HCT116 (cell line): ENCODE measurements around the gene ADK. TPM values are rescaled to one million over a fixed set of nuclear protein-coding genes. Genes with fewer than 3 reads are reported as not detected.

Source experiments
- ATAC-seq: fragments of 200-7000 bp; cut with Tn5 transposase; 2 replicates; pipeline ENCODE4 v1.9.1; 2020; ENCODE audit warnings: mild to moderate bottlenecking, moderate library complexity
- BruUV-seq: library from RNA; stranded (reverse); fragments of 400-500 nt; replicated peaks from 2 replicates; lab custom pipeline; 2021; lab: Mats Ljungman, UMichigan
- CTCF ChIA-PET: fragments of 300-600 bp; sonication (Branson Sonifier 250); formaldehyde crosslinking; loops from one replicate; lab custom pipeline; 2021; ENCODE audit warnings: antibody characterized with exemption; lab: Charles Lee
- POLR2A ChIA-PET: fragments of 300-600, 350-600 bp; sonication (Branson Sonifier 250); formaldehyde crosslinking; loops from one replicate; lab custom pipeline; 2021; ENCODE audit warnings: antibody characterized with exemption; lab: Charles Lee
- RAD21 ChIA-PET, 2 experiments: fragments of 300-600 bp; sonication (Branson Sonifier 250); formaldehyde crosslinking; loops; one replicate each; lab custom pipeline; 2023; ENCODE audit warnings: low total read pairs in 2 of 2; ENCODE audit not compliant: uncharacterized antibody in 2 of 2, unreplicated experiment in 2 of 2, low non-redundant PET in 1 of 2; lab: Charles Lee
- DNase-seq: peaks from one replicate; pipeline ENCODE4 v3.0.0-alpha.2; 2010; ENCODE audit warnings: low read depth, low spot score
- H2AFZ ChIP-seq: fragments of 200-600 bp; shearing (Covaris generic), sonication (generic); 2 replicates; pipeline ENCODE4 v1.6.1; 2017; ENCODE audit warnings: low read depth, mixed run types, mixed read lengths, antibody characterized with exemption, low read length; ENCODE audit not compliant: poor library complexity, severe bottlenecking
- H3K27ac ChIP-seq: 2 replicates; pipeline ENCODE4 v1.5.1; 2012; ENCODE audit warnings: low read depth, low read length
- H3K27me3 ChIP-seq: fragments of 200-600 bp; sonication (generic); 2 replicates; pipeline ENCODE4 v1.6.1; 2016; ENCODE audit warnings: mixed run types, low read length, mixed read lengths; ENCODE audit not compliant: insufficient read depth
- H3K36me3 ChIP-seq, 2 experiments: fragments of 200-500 bp in 1 of 2; fragments of 200-600 bp in 1 of 2; sonication (Bioruptor generic) in 1 of 2; sonication (generic) in 1 of 2; 2 replicates each; pipeline versions ENCODE4 v1.5.1 to v1.6.1; 2014 to 2016; ENCODE audit warnings: low read length in 2 of 2, inconsistent platforms in 1 of 2, mixed read lengths in 1 of 2, mixed run types in 1 of 2; ENCODE audit not compliant: insufficient read depth in 2 of 2, control insufficient read depth in 1 of 2
- H3K4me1 ChIP-seq, 2 experiments: fragments of 200-600 bp in 1 of 2; sonication (generic) in 1 of 2; 2 replicates each; pipeline versions ENCODE4 v1.5.1 to v1.6.1; 2012 to 2017; ENCODE audit warnings: low read length in 2 of 2, inconsistent platforms in 1 of 2, mild to moderate bottlenecking in 1 of 2, mixed read lengths in 1 of 2, mixed run types in 1 of 2, moderate library complexity in 1 of 2; ENCODE audit not compliant: insufficient read depth in 2 of 2, control insufficient read depth in 1 of 2
- H3K4me2 ChIP-seq: fragments of 200-600 bp; sonication (generic); 2 replicates; pipeline ENCODE4 v1.6.1; 2017; ENCODE audit warnings: mixed run types, low read length, mixed read lengths
- H3K4me3 ChIP-seq, 2 experiments: fragments of 200-600 bp in 1 of 2; sonication (generic) in 1 of 2; replicated peaks in 1 of 2; 2 replicates each; pipeline ENCODE4 v1.5.1; 2011 to 2016; ENCODE audit warnings: low read length in 2 of 2, control low read depth in 1 of 2, low read depth in 1 of 2, mild to moderate bottlenecking in 1 of 2, mixed read lengths in 1 of 2, mixed run types in 1 of 2
- H3K79me2 ChIP-seq: fragments of 200-600 bp; sonication (generic); 2 replicates; pipeline ENCODE4 v1.6.1; 2017; ENCODE audit warnings: mild to moderate bottlenecking, mixed run types, low read length, moderate library complexity, mixed read lengths; ENCODE audit not compliant: insufficient read depth
- H3K9ac ChIP-seq: fragments of 200-600 bp; sonication (generic); 2 replicates; pipeline ENCODE4 v1.6.1; 2016; ENCODE audit warnings: low read length, mixed read lengths
- H3K9me2 ChIP-seq: fragments of 200-600 bp; sonication (generic), shearing (Covaris generic); 2 replicates; pipeline ENCODE4 v1.6.1; 2017; ENCODE audit warnings: mixed run types, mild to moderate bottlenecking, moderate library complexity; ENCODE audit not compliant: insufficient read depth
- H3K9me3 ChIP-seq, 2 experiments: fragments of 200-500 bp in 1 of 2; fragments of 200-600 bp in 1 of 2; sonication (Bioruptor generic) in 1 of 2; sonication (generic) in 1 of 2; 2 replicates each; pipeline ENCODE4 v1.6.1; 2014 to 2017; ENCODE audit warnings: low read length in 2 of 2, mixed read lengths in 2 of 2, inconsistent platforms in 1 of 2, low read depth in 1 of 2, mild to moderate bottlenecking in 1 of 2, mixed run types in 1 of 2, moderate library complexity in 1 of 2; ENCODE audit not compliant: control insufficient read depth in 1 of 2, insufficient read depth in 1 of 2
- H4K20me1 ChIP-seq: fragments of 200-600 bp; sonication (generic), shearing (Covaris generic); 2 replicates; pipeline ENCODE4 v1.6.1; 2017; ENCODE audit warnings: mixed run types, mild to moderate bottlenecking, moderate library complexity; ENCODE audit not compliant: insufficient read depth
- ATF3 ChIP-seq: IDR thresholded peaks from 2 replicates; pipeline ENCODE4 v1.6.1; 2012
- CBX3 ChIP-seq: IDR thresholded peaks from 2 replicates; pipeline ENCODE4 v1.6.1; 2012; ENCODE audit warnings: low read depth
- CTCF ChIP-seq, 3 experiments: fragments of 200-600 bp in 1 of 3; sonication (generic) in 1 of 3; IDR thresholded peaks in 2 of 3; conservative IDR thresholded peaks in 1 of 3; 2 replicates each; pipeline ENCODE4 v1.5.1; 2012 to 2017; ENCODE audit warnings: low read depth in 2 of 3, low read length in 2 of 3, antibody characterized with exemption in 1 of 3, borderline replicate concordance in 1 of 3, control low read depth in 1 of 3, mild to moderate bottlenecking in 1 of 3, mixed read lengths in 1 of 3, mixed run types in 1 of 3, moderate library complexity in 1 of 3; ENCODE audit not compliant: insufficient read depth in 1 of 3
- ELF1 ChIP-seq: IDR thresholded peaks from 2 replicates; pipeline ENCODE4 v1.6.1; 2012; ENCODE audit warnings: low read depth, borderline replicate concordance
- EZH2phosphoT487 ChIP-seq: fragments of 200-600 bp; IDR thresholded peaks from 2 replicates; pipeline ENCODE4 v1.6.1; 2018; ENCODE audit warnings: antibody characterized with exemption, borderline replicate concordance
- FOSL1 ChIP-seq: IDR thresholded peaks from 2 replicates; pipeline ENCODE4 v1.6.1; 2012; ENCODE audit warnings: low read depth
- JUND ChIP-seq: IDR thresholded peaks from 2 replicates; pipeline ENCODE4 v1.6.1; 2012
- MAX ChIP-seq: IDR thresholded peaks from 2 replicates; pipeline ENCODE4 v1.6.1; 2012
- RAD21 ChIP-seq: IDR thresholded peaks from 2 replicates; pipeline ENCODE4 v1.6.1; 2012; ENCODE audit warnings: low read depth, mild to moderate bottlenecking
- YY1 ChIP-seq: IDR thresholded peaks from 2 replicates; pipeline ENCODE4 v1.6.1; 2011; ENCODE audit warnings: low read length, low read depth, moderate library complexity, mild to moderate bottlenecking; ENCODE audit not compliant: insufficient replicate concordance; ENCODE audit errors: extremely low read depth
- ZBTB33 ChIP-seq: IDR thresholded peaks from 2 replicates; pipeline ENCODE4 v1.6.1; 2011; ENCODE audit warnings: mild to moderate bottlenecking, low read length, moderate library complexity; ENCODE audit not compliant: insufficient replicate concordance; ENCODE audit errors: extremely low read depth
- ZFX ChIP-seq: fragments of 450-650 bp; IDR thresholded peaks from 2 replicates; pipeline ENCODE4 v1.6.1; 2017
- intact Hi-C: fragments of 100-400 bp; cut with micrococcal nuclease; formaldehyde crosslinking; loops from 2 replicates; pipeline ENCODE4 v1.10.0; 2022
- total RNA-seq: library from RNA; stranded (reverse); gene quantifications from one replicate; pipeline ENCODE4 v1.2.1, GENCODE V29; 2021; ENCODE audit not compliant: unreplicated experiment

The ADK gene
- total RNA-seq, 1 experiment from 2014 or later: 55.0 TPM

- BruUV-seq: no TSS peak
- no peaks in the 10 kb centered on the region for H4K20me1 ChIP-seq
- no peak overlapping the region for H3K4me3 ChIP-seq
- DNase-seq (no peak), ATAC-seq (no peak)
- no peaks in the 10 kb centered on the region for H3K9me3 ChIP-seq
- CTCF ChIA-PET: no interaction called here
- peaks cover 7 to 35% of the 10 kb centered on the region in 2 experiments for H3K4me1 ChIP-seq
- intact Hi-C loops: no loop called here
- no peaks in the 10 kb centered on the region for H3K9me2 ChIP-seq
- no peaks in the 10 kb centered on the region for H3K36me3 ChIP-seq
- POLR2A ChIA-PET: interaction anchor here (1.0 kb wide), 1 partner anchor 9 kb away, joined by 4 read pairs; no protein-coding TSS in a partner anchor
- H3K79me2 ChIP-seq: peaks cover 66% of the 10 kb centered on the region
- H3K9ac ChIP-seq: no peak overlapping the region
- no peak overlapping the region for H3K27ac ChIP-seq
- RAD21 ChIA-PET: no interaction called here
- H3K4me2 ChIP-seq: peak overlapping the region; percentile 32
- no peak overlapping the region for H2AFZ ChIP-seq
- no peaks in the 10 kb centered on the region for H3K27me3 ChIP-seq
- TF ChIP-seq FOSL1 (peak; percentile 14; the same call in 1 of the 2 replicates), YY1 (peak; percentile 12), JUND (0 out of 2 replicates have a peak, but pooled peaks have one; percentile 4), ELF1 (no peak)
Observed at GRCh38 chr10:74179111-74179710, 28.2 kb downstream of the ADK start.

GRCh38 chr10:74186678-74187077, 35.7 kb downstream of the ADK start:
- ChIA-PET POLR2A (no interaction called here), CTCF (no interaction called here), RAD21 (no interaction called here)
- Histone ChIP-seq H3K27me3 (no peaks in the 10 kb centered on the region), H3K36me3 (no peaks in the 10 kb centered on the region), H3K4me2 (no peak overlapping the region), H3K27ac (no peak overlapping the region), H3K9me3 (no peaks in the 10 kb centered on the region), H2AFZ (no peak overlapping the region), H3K4me1 (peaks cover 24 to 30% of the 10 kb centered on the region in 2 experiments), H3K79me2 (peaks cover 95% of the 10 kb centered on the region), H4K20me1 (no peaks in the 10 kb centered on the region), H3K4me3 (no peak overlapping the region), H3K9me2 (no peaks in the 10 kb centered on the region), H3K9ac (no peak overlapping the region)
- no TSS peak for BruUV-seq
- ATAC-seq: no peak
- no peak for DNase-seq
- intact Hi-C loops: no loop called here
- TF ChIP-seq ZFX: no peak
- TF ChIP-seq ZBTB33: no peak
- TF ChIP-seq EZH2phosphoT487: no peak
- TF ChIP-seq CBX3: no peak
- no peak for TF ChIP-seq CTCF (IDR thresholded peaks at IDR 0.05 in 2 of 3, conservative IDR thresholded peaks at IDR 0.05 in 1 of 3; ENCODE audit: borderline replicate concordance in 1 of 3, insufficient read depth in 1 of 3, low read depth in 2 of 3, low read length in 2 of 3)
- no peak for TF ChIP-seq ATF3
- TF ChIP-seq FOSL1: no peak
- TF ChIP-seq JUND: no peak
- no peak for TF ChIP-seq RAD21
- TF ChIP-seq MAX: no peak
